ENCODE data around the gene AMOTL2.

Gene AMOTL2

GRCh38 chr3:134330883-134331810, 43.1 kb downstream of the AMOTL2 start:
- no peak for DNase-seq

DNA sequence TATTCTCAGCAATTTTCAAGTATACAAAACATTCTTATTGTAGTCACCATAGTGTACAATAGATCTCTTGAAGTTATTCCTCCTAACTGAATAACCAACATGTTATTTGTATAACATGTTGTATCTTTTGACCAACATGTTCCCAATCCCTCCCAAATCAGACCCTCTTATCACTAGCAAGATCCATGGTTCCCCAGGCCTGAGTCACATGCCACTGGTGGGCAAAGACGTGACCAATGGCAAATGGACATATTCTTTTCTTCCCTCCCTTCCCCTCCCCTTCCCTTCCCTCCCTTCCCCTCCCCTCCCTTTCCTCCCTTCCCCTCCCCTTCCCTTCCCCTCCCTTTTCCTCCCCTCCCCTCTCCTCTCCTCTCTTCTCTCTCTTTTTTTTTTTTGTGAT, 45.4 kb downstream of the AMOTL2 start:
- DNase-seq: no peak

DNA sequence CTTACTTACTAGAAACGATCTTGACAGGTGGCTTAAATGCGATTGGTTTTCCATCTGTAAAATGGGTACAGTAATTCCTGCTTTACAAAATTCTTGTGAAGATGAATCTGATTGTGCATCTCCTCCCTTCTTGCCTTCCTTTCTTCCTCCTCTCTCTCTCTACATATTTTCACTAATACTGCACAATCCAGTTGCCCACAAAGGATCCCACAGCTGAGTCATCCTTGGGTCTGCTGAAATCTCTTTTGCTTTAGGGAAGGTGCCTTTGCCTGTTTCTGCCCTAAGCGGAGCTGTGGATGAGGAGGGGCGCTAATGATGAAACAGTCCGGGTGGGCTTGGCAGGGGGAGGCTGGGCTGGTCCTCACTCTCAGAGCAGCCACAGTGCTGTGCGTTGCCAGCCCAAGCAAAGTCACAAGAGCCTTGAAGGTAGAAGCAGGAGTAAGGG, 46.1 kb downstream of the AMOTL2 start:
- no peak for DNase-seq

DNA sequence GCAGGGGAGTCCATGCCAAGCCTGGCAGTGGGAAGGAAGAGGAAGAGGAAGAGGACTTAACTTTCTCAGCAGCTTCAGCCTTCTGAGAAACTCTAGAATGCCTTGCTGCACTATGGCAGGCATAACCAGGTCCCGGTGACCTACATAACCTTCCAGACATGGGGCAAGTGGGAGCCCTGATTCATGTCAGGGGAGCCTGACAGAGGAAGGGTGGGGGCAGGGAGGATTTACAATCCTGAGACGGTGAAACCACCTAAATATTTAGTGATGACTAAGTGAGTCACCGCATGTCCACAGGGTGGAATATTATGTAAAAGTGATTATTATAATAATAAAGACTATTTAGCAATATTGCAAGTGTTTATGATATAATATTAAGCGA, 46.7 kb downstream of the AMOTL2 start:
- DNase-seq: no peak

GRCh38 chr3:134326760-134327593, 47.3 kb downstream of the AMOTL2 start:
- no peak for DNase-seq

DNA sequence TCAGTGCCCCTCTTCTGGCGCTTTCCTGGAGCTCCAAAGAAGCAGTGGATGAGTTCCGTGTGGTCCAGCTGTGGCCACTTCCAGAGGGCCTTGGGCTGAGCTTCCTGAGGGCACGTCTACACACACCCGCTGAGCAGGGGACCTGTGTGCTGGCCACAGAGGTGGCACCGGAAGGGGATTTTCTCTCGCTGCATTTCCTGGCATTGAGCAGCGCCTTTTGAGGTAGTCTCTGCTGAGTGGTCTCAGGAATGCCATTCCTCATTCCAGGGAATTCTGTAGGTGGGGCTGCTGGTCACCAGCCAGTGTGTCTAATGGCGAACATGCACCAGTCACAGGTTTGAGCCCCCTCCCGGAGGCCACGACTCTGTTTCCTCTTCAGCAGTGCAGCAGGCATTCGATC, 48.1 kb downstream of the AMOTL2 start:
- no peak for DNase-seq

DNA sequence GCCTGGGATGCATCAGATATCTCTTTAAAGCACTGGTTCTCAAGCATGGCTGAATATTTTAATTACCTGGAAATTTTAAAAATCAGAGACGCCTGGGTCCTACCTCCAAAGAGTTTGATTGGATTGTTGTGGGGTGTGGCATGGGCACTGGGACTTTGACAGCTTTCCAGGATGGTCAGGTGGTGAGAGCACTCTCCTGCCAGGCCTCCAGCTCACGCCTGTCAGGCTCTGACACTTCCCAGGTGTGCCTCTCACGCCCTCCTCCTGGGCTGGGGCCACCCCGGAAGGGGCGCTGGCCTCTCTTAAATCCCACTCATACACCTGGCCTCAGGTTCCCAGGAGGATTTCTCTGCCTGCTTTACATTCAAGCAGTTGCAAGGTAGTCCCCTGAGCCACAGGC, 48.5 kb downstream of the AMOTL2 start:
- no peak for DNase-seq

DNA sequence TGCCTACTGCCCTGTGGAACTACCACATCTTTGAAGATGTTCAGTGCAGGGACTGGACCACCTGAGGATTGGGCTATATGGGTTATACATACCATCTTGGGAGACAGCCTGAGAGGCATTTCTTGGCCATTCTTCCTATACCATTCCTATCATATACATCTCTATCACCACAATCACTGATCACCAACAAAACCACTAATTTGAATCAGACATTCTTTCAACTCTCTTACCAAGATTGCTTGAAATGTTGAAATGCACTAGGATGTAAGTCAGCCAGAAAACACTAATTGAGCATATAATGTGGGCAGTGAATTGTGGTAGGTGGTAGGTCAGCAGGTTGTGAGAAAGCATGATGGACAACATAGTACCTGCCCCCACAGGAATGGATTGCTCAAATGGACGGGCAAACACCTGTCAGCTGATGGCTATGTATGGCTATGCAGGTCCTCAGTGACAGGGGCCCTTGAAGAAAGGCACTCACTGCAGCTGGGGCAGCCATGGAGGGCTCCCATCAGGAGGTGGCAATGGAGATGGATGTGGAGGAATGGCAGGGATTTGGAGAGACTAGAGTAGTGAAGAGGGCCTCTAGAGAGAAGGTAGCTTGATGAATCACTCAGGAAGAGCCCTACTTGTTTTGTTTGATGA, 49.1 kb downstream of the AMOTL2 start:
- no peak for DNase-seq

DNA sequence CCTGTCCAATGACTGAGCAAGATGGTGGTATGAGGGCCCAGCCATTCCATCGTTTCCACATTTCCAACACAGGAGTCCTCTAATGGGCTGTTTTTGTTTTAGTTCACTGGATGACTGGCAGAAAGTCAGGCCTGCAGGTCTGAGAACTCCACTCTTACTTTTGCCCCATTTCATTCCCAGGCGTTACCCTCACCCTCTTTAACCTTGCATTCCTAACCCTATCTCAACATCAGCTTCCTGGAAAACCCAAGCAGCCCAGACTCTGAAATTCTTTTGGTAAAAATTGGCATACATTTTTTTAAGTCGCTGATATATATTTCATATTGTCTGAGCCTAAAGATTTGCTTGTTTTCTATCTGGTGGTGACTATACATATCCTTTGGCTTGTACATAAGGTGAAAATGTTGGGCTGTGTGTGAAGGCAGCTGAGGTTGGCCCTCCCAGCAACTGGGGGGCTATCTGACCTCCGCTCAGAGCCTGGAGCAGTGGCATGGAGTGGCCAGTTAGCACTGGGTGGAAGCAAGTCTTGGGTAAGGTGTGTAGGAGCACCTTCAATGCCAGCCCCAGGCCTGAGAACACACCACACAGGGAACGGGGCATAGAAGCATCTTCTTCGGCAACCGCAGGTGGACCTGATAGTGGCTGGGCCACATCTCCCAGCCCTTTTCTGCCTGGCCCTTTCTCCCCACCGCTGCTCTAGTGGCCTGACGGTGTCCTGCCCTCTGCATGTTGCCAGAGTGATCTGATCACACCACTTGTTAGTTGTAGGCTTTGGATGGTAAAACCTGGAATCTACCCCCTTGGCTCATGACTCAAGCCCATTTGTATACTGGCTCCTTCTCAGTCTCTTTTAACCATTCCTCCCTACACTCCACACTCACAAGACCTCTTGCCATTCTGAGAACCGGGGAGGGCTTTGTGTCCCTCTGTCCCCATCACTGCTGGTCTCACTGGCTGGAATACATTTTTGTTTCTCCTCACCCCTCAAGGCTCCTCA, 50.0 kb downstream of the AMOTL2 start:
- DNase-seq: no peak

GRCh38 chr3:134322286-134322685, 52.0 kb downstream of the AMOTL2 start:
- DNase-seq: no peak

- DNase-seq: no peak
Observed at GRCh38 chr3:134320749-134321148, 53.5 kb downstream of the AMOTL2 start.

GRCh38 chr3:134319931-134320330, 54.3 kb downstream of the AMOTL2 start:
- no peak for DNase-seq

GRCh38 chr3:134318166-134318565, 56.1 kb downstream of the AMOTL2 start:
- no peak for DNase-seq

- DNase-seq: no peak
Observed at GRCh38 chr3:134317106-134317947, 56.9 kb downstream of the AMOTL2 start.

GRCh38 chr3:134315286-134316106, 58.8 kb downstream of the AMOTL2 start:
- DNase-seq: no peak

GRCh38 chr3:134314588-134315285, 59.5 kb downstream of the AMOTL2 start:
- no peak for DNase-seq

DNA sequence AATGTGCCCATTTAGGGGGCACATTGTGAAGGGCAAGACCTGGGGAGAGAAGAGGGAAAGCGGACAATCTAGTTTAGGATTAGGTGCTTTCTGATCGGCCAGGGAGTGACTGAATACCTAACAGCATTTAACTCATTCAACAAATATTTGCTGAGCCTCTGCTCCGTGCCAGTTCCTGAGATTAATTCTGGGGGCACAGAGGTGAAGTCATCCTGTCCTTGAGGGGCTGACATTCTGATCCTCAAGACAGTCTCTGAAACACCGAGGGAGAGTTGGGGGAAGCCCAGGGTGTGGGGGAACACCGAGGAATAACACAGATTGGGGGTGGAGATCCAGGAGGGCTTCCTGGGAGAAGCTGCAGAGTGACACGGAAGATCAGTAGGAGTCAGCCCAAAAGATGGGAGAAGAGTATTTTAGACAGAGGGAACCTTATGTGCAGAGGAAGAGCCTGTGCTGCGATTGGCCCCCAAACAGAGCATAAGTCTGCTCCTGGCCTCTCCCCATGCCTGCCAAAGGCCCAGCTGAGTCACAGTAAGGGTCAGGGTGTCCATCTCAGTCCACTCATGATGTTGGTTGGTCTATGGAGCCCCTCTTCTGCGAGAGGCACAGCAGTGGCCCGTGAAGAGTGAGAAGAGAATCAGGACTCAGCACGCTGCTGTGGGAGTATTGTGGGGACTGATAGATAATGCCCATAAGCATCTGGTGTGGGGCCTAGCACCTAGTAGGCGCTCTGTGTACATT, 60.2 kb downstream of the AMOTL2 start:
- no peak for DNase-seq

Data from activated CD4-positive, alpha-beta T cell treated with anti-CD3 and anti-CD28 coated beads, Interleukin-2, amount 50 U/mL, for 4 hours (primary cell).